NCI-H774 (cell line): ENCODE measurements around the gene LSP1.
"Not testable (repeated sequence)": the region's sequence is repeated elsewhere in the genome, so short reads cannot be mapped to it uniquely, and the experiment has no call there.

Source experiments
- DNase-seq: peaks from one replicate; lab custom pipeline; 2025; lab: John Stamatoyannopoulos, UW

The LSP1 gene

DNA sequence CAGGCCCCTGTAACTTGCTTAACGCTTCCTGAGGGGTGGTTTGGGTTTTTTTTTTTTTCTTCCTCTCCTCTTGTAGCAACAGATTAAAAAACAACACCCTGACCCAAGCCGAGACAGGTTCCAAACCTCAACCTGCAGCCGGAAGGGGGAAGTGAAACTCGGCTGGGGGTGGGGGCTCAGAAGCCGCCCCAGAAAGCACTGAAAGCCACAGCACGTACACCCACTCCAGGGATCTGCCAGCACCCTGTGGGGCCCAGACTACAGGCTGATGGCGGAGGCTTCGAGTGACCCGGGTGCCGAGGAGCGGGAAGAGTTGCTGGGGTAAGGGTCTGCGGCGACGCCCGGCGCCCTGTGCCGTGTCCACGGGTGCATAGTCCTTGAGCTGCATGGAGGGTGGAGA, at the start of gene LSP1:
Gene LSP1, plus strand, starts transcription at position 208 of the 400 bp plus-strand sequence. Its CDS starts 61 bp downstream, at position 269.
- DNase-seq = no peak

- no peak for DNase-seq
These were observed 49.6 kb upstream of the LSP1 start for GRCh38 chr11:1803246-1803645.

DNA sequence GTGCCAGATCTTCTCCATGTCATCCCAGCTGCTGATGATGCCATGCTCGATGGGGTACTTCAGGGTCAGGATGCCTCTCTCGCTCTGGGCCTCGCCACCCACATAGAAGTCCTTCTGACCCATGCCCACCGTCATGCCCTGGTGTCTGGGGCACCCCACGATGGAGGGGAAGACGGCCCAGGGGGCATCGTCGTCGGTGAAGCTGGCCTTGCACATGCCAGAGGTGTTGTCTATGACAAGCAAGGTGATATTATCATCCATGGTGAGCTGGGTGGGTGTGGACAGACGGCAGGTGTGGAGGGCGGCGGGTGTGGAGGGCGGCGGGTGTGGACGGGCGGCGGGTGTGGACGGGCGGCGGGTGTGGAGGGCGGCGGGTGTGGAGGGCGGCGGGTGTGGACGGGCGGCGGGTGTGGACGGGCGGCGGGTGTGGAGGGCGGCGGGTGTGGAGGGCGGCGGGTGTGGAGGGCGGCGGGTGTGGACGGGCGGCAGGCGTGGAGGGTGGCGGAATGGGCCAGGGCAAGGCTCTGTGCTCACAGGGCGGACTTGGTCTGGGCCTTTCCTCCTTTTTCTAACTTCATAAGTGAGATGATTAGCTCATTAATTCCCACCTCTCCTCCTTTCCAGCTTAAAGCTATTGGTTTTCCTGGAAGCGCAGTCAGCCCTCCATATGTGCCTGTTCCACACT, 48.9 kb upstream of the LSP1 start:
- not testable (repeated sequence) for DNase-seq

DNA sequence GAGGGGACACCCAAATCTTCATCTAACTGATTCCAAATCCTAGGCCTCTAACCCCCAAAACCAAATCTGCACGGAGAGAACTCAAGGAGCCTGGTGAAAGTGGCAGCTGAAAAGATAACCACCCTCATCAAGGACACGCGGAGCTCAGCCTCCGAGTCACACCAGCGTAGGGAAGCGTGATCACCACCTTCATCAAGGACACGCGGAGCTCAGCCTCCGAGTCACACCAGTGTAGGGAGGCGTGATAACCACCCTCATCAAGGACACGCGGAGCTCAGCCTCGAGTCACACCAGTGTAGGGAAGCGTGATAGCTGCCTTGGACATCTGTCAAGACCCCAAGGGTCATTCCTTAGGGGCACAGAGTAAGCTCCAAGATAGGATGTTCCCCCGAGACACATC, 47.4 kb upstream of the LSP1 start:
- no peak for DNase-seq

GRCh38 chr11:1807264-1807995, 45.5 kb upstream of the LSP1 start:
- DNase-seq = no peak

GRCh38 chr11:1810761-1811160, 42.1 kb upstream of the LSP1 start:
- DNase-seq = no peak

GRCh38 chr11:1812274-1812673, 40.6 kb upstream of the LSP1 start:
- DNase-seq = no peak

DNA sequence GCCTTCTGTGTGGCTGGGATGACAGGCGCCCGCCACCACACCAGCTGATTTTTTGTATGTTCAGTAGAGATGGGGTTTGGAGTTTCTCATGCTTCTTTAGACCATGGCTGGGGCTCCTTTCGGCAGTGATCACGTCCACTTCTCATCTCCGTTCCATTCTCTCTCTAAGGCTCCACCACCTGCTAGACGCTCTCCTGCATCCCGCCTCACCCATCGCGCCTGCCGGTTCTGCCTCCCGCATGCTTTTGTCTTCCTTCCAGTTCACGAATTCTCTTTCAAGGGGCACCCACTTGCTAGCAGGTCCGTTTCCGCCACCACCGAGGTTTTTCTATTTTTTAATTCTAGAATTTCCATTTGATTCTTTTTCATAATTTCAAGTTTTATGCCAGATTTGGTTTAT, 40.1 kb upstream of the LSP1 start:
- DNase-seq = no peak

- DNase-seq = not testable (repeated sequence)
These were observed 39.5 kb upstream of the LSP1 start for GRCh38 chr11:1813356-1813755.

DNA sequence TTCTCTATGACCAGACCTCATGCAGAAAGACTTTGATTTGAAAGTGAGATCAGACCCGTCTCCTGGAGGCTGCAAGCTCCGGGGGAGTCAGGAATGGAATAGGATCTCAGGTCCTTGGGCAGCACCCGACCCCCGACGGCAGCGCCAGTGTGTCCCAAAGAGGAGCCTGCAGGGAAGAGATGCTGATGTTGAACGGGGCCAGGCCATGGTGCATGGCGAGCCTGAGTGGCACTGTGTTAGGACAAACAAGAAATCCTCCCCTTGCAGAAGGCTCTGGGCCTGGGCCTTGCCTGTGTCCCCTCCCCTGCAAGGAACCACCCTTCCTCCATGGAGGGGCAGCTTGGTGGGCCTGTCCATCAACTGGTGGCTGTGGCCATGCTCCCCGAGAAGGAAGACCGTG, 38.2 kb upstream of the LSP1 start:
- DNase-seq = no peak

DNA sequence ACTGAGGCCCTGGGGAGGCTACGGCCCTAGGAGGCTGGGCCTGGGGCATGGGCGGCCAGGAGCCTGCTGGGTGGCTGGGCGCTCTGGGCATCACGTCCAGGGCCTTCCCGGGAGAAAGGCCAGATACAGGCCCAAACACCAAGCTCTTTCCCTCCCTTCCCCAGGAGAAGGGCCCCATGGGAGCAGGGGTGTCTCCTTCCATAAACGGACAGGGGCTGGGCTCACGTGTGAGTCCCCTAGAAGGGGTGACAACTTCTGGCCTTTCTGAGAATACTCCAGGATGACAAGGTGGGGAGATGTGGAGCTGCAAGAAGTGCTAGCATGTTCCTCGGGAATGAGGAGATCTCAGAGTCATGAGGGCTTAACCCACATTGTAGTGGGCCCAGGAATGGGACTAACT, 37.6 kb upstream of the LSP1 start:
- no peak for DNase-seq

- no peak for DNase-seq
These were observed 37.1 kb upstream of the LSP1 start for GRCh38 chr11:1815751-1816150.

- no peak for DNase-seq
These were observed 35.9 kb upstream of the LSP1 start for GRCh38 chr11:1817000-1817399.

DNA sequence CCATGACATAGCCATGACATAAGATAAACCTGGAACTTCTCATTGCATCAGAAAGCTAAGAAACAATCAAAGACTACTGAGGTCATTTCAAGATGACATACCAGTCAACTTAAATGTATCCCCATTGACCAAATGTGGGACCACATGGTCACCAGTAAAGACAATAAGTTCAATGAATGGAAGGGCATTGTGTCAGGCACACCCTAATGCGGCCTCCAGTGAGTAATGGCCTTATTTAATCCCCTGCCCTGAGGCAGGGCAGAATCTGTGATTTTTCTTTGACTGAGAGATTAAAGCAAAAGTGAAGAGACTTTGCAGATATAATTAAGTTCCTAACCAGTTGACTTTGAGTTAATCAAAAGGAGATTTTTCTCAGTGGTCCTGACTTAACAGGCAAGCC, 35.4 kb upstream of the LSP1 start:
- no peak for DNase-seq

DNA sequence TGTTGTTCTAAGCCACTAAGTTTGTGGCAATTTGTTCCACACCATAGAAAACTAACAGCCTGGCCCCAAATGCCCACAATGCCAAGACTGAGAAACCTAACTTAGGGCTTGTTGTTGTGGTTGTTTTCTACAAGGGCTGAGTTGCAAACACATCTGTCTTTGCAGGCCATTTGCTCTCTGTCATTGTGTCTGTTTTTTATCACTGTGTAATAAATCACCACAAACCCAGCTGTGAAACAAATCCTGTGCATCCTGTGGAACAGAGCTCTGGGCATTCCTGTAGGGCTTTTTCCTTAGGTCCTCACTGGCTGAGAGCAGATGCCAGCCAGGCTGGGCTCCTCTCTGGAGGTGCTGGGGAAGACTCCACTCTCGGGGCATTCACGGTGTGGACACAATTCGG, 33.8 kb upstream of the LSP1 start:
- no peak for DNase-seq

DNA sequence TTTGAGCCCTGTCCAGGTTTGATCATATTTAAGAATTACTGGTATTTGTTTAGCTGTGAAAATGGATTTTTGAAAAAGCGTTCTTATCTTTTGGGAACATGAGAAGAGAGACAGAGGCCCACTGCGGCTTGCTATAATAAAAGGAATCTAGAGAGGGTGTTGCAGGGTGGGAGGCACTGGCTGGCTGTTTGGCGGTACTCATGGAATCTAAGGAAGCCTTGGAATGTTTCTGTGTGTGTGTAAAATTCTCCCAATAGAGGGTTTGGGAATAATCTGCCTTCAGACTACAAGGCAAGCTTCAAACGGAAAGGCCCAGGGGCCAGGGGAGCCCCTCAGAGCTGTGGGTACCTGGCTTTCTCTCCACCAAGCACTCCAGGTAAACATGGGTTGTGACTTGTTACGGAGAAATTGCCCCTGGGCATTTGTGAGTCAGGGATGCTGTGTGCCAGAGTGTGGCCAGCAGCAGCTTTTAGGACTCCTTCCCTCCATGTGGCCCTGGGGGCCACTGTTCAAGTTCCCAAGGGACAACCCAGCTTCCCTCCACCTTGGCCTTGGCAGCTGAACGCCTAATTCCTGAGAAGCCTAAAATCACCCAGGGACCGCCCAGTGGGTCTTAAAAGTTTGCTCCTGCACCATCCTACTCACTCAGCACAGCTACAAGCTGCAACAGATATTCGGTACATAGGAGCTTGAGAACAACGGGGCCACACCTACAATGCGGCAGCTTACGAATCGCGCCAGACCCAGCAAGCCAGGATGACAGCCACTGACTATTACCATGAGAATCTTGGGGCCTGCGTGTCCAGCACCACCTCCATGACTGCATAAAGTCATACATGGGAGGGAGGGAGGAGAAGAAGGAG, 32.2 kb upstream of the LSP1 start:
- DNase-seq = no peak

DNA sequence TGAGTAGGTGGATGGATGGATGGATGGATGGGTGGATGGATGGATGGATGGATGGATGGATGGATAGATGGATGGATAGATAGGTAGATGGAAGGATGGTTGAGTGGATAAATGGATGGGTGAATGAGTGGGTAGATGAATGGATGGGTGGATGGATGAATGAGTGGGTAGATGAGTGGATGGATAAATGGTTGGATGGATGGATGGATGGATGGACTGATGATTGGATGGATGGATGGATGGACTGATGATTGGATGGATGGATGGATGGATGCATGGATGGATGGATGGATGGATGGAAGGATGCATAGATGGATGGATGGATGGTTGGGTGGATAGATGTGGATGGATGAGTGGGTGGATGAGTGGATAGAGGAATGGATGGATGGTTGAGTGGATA, 31.3 kb upstream of the LSP1 start:
- no peak for DNase-seq

- DNase-seq = no peak
These were observed 30.1 kb upstream of the LSP1 start for GRCh38 chr11:1822648-1823375.

DNA sequence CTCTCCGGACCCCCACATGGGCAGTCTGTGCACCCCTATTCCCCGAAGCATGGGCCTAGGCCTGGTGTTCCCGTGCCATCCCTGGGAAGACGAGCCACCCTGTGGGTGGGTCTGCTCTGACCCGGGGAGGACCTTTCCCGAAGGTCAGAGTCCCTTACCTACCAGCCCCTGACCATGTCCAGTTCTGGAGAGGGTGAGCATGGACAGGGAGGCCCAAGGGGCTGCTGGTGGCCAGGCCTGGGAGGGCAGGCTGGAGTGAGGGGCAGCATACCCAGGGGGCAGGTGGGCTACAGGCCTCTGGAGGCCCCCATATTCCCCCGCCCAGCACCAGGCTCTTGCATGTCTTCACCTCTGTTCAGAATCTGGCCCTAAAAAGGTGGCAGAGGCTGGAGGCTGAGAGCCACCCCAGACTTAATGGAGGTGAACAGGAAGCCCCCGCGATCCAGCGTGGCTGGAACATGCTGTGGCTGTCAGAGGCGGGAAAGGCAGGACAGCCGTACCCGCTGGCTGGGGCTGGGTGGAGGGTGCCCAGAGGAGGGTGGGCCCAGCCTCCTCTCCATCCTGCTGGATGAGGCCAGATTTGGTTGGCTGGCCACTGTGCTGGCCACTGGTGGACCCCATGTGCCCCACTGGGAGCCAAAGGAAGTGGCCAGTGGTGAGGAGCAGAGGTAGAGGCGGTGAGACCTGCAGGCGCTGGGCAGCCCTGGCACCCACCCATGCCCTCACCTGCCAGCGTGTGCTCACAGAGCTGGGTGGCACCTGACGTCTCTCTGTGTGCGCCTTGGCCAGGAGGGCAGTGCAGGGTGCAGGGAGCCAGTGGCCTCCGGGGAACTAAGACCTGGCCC, 29.3 kb upstream of the LSP1 start:
- no peak for DNase-seq

DNA sequence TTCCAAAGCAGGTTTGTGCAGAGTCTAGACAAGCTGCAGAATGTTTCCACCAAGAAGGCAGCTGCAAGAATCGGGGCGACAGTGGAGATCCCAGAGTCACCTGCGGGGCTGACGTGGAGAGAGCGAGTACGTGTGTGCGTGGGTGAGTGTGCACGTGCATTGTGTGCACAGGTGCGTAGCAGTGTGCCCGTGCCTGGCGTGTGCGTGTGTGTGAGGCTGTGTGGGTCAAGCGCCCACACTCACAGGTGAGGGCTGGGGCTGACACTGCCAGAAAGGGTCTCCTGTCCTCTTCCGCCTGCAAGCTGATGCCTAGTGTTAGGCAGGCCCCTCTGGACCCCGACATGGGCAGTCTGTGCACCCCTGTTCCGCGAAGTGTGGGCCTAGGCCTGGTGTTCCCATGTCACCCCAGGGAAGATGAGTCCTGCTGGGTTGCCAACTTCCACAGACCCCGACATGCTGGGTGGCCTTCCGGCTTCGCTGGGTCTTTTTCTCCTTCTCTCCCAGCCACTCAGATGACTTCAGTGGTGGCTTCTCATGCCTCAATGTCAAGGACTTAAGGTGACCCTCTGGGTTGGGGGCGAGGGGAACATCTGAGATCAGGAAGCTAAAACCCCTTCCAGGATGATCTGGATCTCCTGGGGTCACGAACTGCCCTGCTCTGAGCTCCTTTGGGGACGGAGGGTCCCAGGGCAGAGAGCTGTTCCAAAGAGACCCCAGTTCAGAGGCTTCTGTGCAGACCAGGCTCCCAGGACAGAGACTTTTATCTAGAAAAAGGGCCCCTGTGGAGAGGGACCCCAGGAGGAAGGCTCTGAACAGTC, 28.5 kb upstream of the LSP1 start:
- DNase-seq = no peak
